Colonic mucosa (tissue), 4 donors: Measurements from ENCODE around the gene MARCHF2. TPM values are rescaled to one million over a fixed set of nuclear protein-coding genes. Genes with fewer than 3 reads are reported as not detected.
"Not testable (repeated sequence)": the region's sequence is repeated elsewhere in the genome, so short reads cannot be mapped to it uniquely, and the experiment has no call there.

ENCODE experiments used
- DNase-seq: peaks from one replicate; pipeline ENCODE4 v3.0.0-alpha.2; 2020
- H3K27ac ChIP-seq: fragments of 200-600 bp; one replicate; pipeline ENCODE4 v1.8.0; 2021
- H3K27me3 ChIP-seq: fragments of 200-600 bp; one replicate; pipeline ENCODE4 v1.8.0; 2021
- H3K36me3 ChIP-seq: fragments of 200-600 bp; one replicate; pipeline ENCODE4 v1.8.0; 2021
- H3K4me1 ChIP-seq: fragments of 200-600 bp; one replicate; pipeline ENCODE4 v1.8.0; 2021; ENCODE audit warnings: mild to moderate bottlenecking
- H3K4me3 ChIP-seq: fragments of 200-600 bp; one replicate; pipeline ENCODE4 v1.8.0; 2021
- H3K9ac ChIP-seq, 2 donors: one replicate each; pipeline ENCODE4 v1.7.0; 2013; ENCODE audit warnings: control low read depth in 2 of 2, low read depth in 2 of 2, low read length in 2 of 2
- H3K9me3 ChIP-seq: fragments of 200-600 bp; one replicate; pipeline ENCODE4 v1.8.0; 2021
- CTCF ChIP-seq: fragments of 200-600 bp; IDR thresholded peaks from one replicate; pipeline ENCODE4 v1.8.0; 2022; ENCODE audit warnings: antibody characterized with exemption, mild to moderate bottlenecking
- intact Hi-C: fragments of 100-400 bp; cut with DNase I; formaldehyde crosslinking; loops from one replicate; pipeline ENCODE4 v1.14.1; 2022
- total RNA-seq, 2 donors: library from RNA; stranded (reverse); fragmentation: NEBNext Ultra II Directional in 1 of 2; extraction: Animal tissue kit (Norgen Biotek cat#: 25700) in 1 of 2; gene quantifications; one replicate each; pipeline ENCODE4 v1.2.1, GENCODE V29; 2021
- donor health status: healthy.
- donor health status: DM: no; HTN: no; CAD: no.
- donor health status: DM: no; HTN: no; CAD: no.

MARCHF2 gene
- total RNA-seq, 2 donors from 2014 or later: 18.8 to 33.1 TPM

- Histone ChIP-seq H3K27ac (no peak overlapping the region), H3K36me3 (no peaks in the 10 kb centered on the region), H3K9me3 (no peaks in the 10 kb centered on the region), H3K27me3 (no peaks in the 10 kb centered on the region), H3K4me3 (no peak overlapping the region), H3K4me1 (no peaks in the 10 kb centered on the region), H3K9ac (no peak overlapping the region)
- TF ChIP-seq CTCF: no peak
- DNase-seq: no peak
- intact Hi-C loops: no loop called here
Measured at GRCh38 chr19:8377598-8377997, 35.5 kb upstream of the MARCHF2 start.

DNA sequence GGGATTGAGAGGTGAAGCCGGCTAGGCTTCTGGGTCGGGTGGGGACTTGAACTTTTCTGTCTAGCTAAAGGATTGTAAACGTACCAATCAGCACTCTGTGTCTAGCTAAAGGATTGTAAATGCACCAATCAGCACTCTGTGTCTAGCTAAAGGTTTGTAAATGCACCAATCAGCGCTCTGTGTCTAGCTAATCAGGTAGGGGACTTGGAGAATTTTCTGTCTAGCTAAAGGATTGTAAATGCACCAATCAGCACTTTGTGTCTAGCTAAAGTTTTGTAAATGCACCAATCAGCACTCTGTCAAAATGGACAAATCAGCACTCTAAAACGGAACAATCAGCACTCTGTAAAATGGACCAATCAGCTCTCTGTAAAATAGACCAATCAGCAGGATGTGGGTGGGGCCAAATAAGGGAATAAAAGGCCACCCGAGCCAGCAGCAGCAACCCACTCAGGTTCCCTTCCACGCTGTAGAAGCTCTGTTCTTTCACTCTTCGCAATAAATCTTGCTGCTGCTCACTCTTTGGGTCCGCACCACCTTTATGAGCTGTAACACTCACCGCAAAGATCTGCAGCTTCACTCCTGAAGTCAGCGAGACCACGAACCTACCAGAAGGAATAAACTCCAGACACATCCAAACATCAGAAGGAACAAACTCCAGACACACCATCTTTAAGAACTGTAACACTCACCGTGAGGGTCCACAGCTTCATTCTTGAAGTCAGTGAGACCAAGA lies 33.8 kb upstream of the MARCHF2 start:
- DNase-seq, H3K36me3 ChIP-seq, H3K27me3 ChIP-seq, H3K27ac ChIP-seq, intact Hi-C loops, H3K4me1 ChIP-seq, H3K9ac ChIP-seq, H3K4me3 ChIP-seq, H3K9me3 ChIP-seq: not testable (repeated sequence)

- intact Hi-C loops, H3K36me3 ChIP-seq, H3K9ac ChIP-seq, H3K4me1 ChIP-seq, H3K4me3 ChIP-seq, H3K9me3 ChIP-seq, DNase-seq, H3K27me3 ChIP-seq, H3K27ac ChIP-seq: not testable (repeated sequence)
Measured at GRCh38 chr19:8384569-8384968, 28.5 kb upstream of the MARCHF2 start.

DNA sequence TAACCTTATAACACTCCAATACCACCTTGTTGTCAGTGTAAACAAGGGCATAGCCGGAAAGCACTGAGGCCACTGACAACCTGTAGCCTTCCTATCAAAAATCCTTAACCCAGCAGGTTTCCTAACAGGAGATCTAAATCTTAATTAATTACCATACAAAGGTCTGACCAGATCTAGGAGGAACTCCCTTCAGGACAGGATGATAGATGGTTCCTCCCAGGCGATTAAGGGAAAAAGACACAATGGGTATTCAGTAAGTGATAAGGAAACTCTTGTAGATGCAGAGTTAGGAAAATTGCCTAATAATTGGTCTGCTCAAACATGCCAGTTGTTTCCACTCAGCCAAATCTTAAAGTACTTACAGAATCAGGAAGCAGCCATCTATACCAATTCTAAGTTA lies 28.0 kb upstream of the MARCHF2 start:
- H3K9me3 ChIP-seq, DNase-seq, H3K27ac ChIP-seq, H3K4me1 ChIP-seq, intact Hi-C loops, H3K9ac ChIP-seq, H3K36me3 ChIP-seq, H3K27me3 ChIP-seq, H3K4me3 ChIP-seq: not testable (repeated sequence)

- H3K4me3 ChIP-seq, H3K4me1 ChIP-seq, H3K27me3 ChIP-seq, H3K9ac ChIP-seq, intact Hi-C loops, H3K9me3 ChIP-seq, H3K36me3 ChIP-seq, H3K27ac ChIP-seq, DNase-seq: not testable (repeated sequence)
Measured at GRCh38 chr19:8385566-8385965, 27.5 kb upstream of the MARCHF2 start.

GRCh38 chr19:8386419-8386818 lies 26.7 kb upstream of the MARCHF2 start:
- H3K9me3 ChIP-seq, H3K27ac ChIP-seq, H3K4me3 ChIP-seq, intact Hi-C loops, DNase-seq, H3K27me3 ChIP-seq, H3K4me1 ChIP-seq, H3K36me3 ChIP-seq, H3K9ac ChIP-seq: not testable (repeated sequence)

DNA sequence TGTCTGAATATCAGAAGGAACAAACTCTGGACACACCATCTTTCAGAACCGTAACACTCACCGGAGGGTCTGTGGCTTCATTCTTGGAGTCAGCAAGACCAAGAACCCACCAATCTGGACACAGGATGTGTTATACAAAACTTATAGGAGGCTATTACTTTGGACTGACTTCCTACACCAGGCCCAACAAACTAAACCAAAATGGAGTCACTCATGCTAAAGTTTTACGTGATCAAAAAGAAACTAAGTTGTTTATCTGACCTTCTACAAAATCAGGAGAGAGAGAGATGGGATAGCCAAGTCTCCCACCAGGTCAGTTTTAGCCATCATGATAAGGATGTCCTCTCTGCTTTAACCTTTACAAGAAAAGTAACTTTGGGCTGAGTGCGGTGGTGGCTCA lies 26.1 kb upstream of the MARCHF2 start:
- Histone ChIP-seq H3K36me3 (no peaks in the 10 kb centered on the region), H3K4me3 (no peak overlapping the region), H3K9ac (no peak overlapping the region), H3K27ac (no peak overlapping the region), H3K27me3 (no peaks in the 10 kb centered on the region), H3K9me3 (no peaks in the 10 kb centered on the region), H3K4me1 (peaks cover 11% of the 10 kb centered on the region)
- intact Hi-C loops: no loop called here
- TF ChIP-seq CTCF: no peak
- DNase-seq: no peak

- Histone ChIP-seq H3K4me1 (peaks cover 14% of the 10 kb centered on the region), H3K36me3 (no peaks in the 10 kb centered on the region), H3K27me3 (no peaks in the 10 kb centered on the region), H3K4me3 (no peak overlapping the region), H3K9me3 (no peaks in the 10 kb centered on the region), H3K27ac (no peak overlapping the region), H3K9ac (no peak overlapping the region)
- DNase-seq: no peak
- intact Hi-C loops: no loop called here
- TF ChIP-seq CTCF: no peak
Measured at GRCh38 chr19:8387688-8388611, 25.2 kb upstream of the MARCHF2 start.
